H9 (cell line): ENCODE measurements around the gene ZCCHC7. TPM values are rescaled to one million over a fixed set of nuclear protein-coding genes. Genes with fewer than 3 reads are reported as not detected.

Experiments used
- DNase-seq: peaks from one replicate; pipeline ENCODE4 v3.0.0-alpha.2; 2017
- H2AFZ ChIP-seq: one replicate; pipeline ENCODE4 v1.6.1; 2013; ENCODE audit warnings: mild to moderate bottlenecking, low read length, control low read depth, moderate library complexity
- H2AK5ac ChIP-seq: 2 replicates; pipeline ENCODE4 v1.6.1; 2013; ENCODE audit warnings: low read length, control low read depth, mixed read lengths; ENCODE audit not compliant: insufficient read length
- H2BK120ac ChIP-seq: one replicate; pipeline ENCODE4 v1.6.1; 2013; ENCODE audit warnings: low read depth, mild to moderate bottlenecking, low read length, control low read depth, inconsistent platforms; ENCODE audit not compliant: poor library complexity, severe bottlenecking
- H2BK12ac ChIP-seq: 2 replicates; pipeline ENCODE4 v1.6.1; 2013; ENCODE audit warnings: low read length, control low read depth, mixed read lengths, low read depth; ENCODE audit not compliant: insufficient read length
- H2BK15ac ChIP-seq: 2 replicates; pipeline ENCODE4 v1.6.1; 2013; ENCODE audit warnings: low read depth, low read length, control low read depth
- H2BK20ac ChIP-seq: one replicate; pipeline ENCODE4 v1.6.1; 2013; ENCODE audit warnings: low read depth, mild to moderate bottlenecking, low read length, control low read depth, inconsistent platforms; ENCODE audit not compliant: poor library complexity, severe bottlenecking
- H2BK5ac ChIP-seq: 2 replicates; pipeline ENCODE4 v1.6.1; 2013; ENCODE audit warnings: low read length, control low read depth, mixed read lengths; ENCODE audit not compliant: insufficient read length
- H3K14ac ChIP-seq: 2 replicates; pipeline ENCODE4 v1.6.1; 2013; ENCODE audit warnings: low read length, control low read depth; ENCODE audit not compliant: insufficient read depth
- H3K18ac ChIP-seq: 2 replicates; pipeline ENCODE4 v1.6.1; 2013; ENCODE audit warnings: low read depth, mild to moderate bottlenecking, mixed read lengths, low read length, control low read depth; ENCODE audit not compliant: insufficient read length
- H3K23ac ChIP-seq: 2 replicates; pipeline ENCODE4 v1.6.1; 2013; ENCODE audit warnings: low read length, control low read depth, mixed read lengths, low read depth; ENCODE audit not compliant: insufficient read length
- H3K23me2 ChIP-seq: 2 replicates; pipeline ENCODE4 v1.6.1; 2013; ENCODE audit warnings: low read depth, mild to moderate bottlenecking, mixed read lengths, low read length, control low read depth; ENCODE audit not compliant: insufficient read length, poor library complexity, severe bottlenecking
- H3K27ac ChIP-seq: 2 replicates; pipeline ENCODE4 v1.5.1; 2013; ENCODE audit warnings: low read length, control low read depth, mixed read lengths, low read depth; ENCODE audit not compliant: insufficient read length
- H3K27me3 ChIP-seq: 2 replicates; pipeline ENCODE4 v1.6.1; 2013; ENCODE audit warnings: low read length, control low read depth, inconsistent platforms; ENCODE audit not compliant: insufficient read depth
- H3K4ac ChIP-seq: 2 replicates; pipeline ENCODE4 v1.6.1; 2013; ENCODE audit warnings: low read depth, mild to moderate bottlenecking, control low read depth, inconsistent platforms, low read length, moderate library complexity
- H3K4me1 ChIP-seq: 2 replicates; pipeline ENCODE4 v1.6.1; 2013; ENCODE audit warnings: low read length, control low read depth, inconsistent platforms; ENCODE audit not compliant: insufficient read depth
- H3K4me2 ChIP-seq: 2 replicates; pipeline ENCODE4 v1.6.1; 2013; ENCODE audit warnings: low read length, control low read depth, mixed read lengths; ENCODE audit not compliant: insufficient read length, insufficient read depth
- H3K56ac ChIP-seq: 2 replicates; pipeline ENCODE4 v1.6.1; 2013; ENCODE audit warnings: low read depth, mild to moderate bottlenecking, mixed read lengths, low read length, control low read depth; ENCODE audit not compliant: insufficient read length
- H3K79me1 ChIP-seq: 2 replicates; pipeline ENCODE4 v1.6.1; 2013; ENCODE audit warnings: low read depth, mild to moderate bottlenecking, moderate library complexity, low read length, control low read depth, inconsistent platforms; ENCODE audit not compliant: insufficient read depth, poor library complexity, severe bottlenecking
- H3K79me2 ChIP-seq: 2 replicates; pipeline ENCODE4 v1.6.1; 2013; ENCODE audit warnings: low read length, control low read depth, inconsistent platforms; ENCODE audit not compliant: insufficient read depth
- H3K9ac ChIP-seq: 2 replicates; pipeline ENCODE4 v1.6.1; 2013; ENCODE audit warnings: low read length, control low read depth, mixed read lengths; ENCODE audit not compliant: insufficient read length; ENCODE audit errors: extremely low read depth
- H3K9me3 ChIP-seq: one replicate; pipeline ENCODE4 v1.6.1; 2013; ENCODE audit warnings: low read depth, low read length, inconsistent platforms; ENCODE audit not compliant: control insufficient read depth
- H3T11ph ChIP-seq: one replicate; pipeline ENCODE4 v1.6.1; 2013; ENCODE audit warnings: mild to moderate bottlenecking, low read length, control low read depth, inconsistent platforms
- H4K20me1 ChIP-seq: one replicate; pipeline ENCODE4 v1.6.1; 2013; ENCODE audit not compliant: control insufficient read depth, insufficient read length, insufficient read depth
- H4K5ac ChIP-seq: 2 replicates; pipeline ENCODE4 v1.6.1; 2013; ENCODE audit warnings: low read depth, mild to moderate bottlenecking, mixed read lengths, low read length, control low read depth; ENCODE audit not compliant: insufficient read length
- H4K8ac ChIP-seq: replicated peaks from 2 replicates; pipeline ENCODE4 v1.6.1; 2013; ENCODE audit warnings: low read length, control low read depth, mixed read lengths, low read depth; ENCODE audit not compliant: insufficient read length
- H4K91ac ChIP-seq: 2 replicates; pipeline ENCODE4 v1.6.1; 2013; ENCODE audit warnings: low read depth, mild to moderate bottlenecking, moderate library complexity, mixed read lengths, low read length, control low read depth; ENCODE audit not compliant: insufficient read length
- H3K27ac Mint-ChIP-seq, 3 experiments: 2 replicates in 2 of 3; 3 replicates in 1 of 3; pipeline ENCODE4 v1.8.0; 2020 to 2021; ENCODE audit warnings: mixed read lengths in 3 of 3, mild to moderate bottlenecking in 1 of 3, moderate library complexity in 1 of 3
- H3K27me3 Mint-ChIP-seq: 2 replicates; pipeline ENCODE4 v1.8.0; 2021; ENCODE audit warnings: low read depth, mild to moderate bottlenecking, moderate library complexity, mixed read lengths
- H3K36me3 Mint-ChIP-seq, 3 experiments: 2 replicates in 2 of 3; 3 replicates in 1 of 3; pipeline ENCODE4 v1.8.0; 2020 to 2021; ENCODE audit warnings: low read depth in 3 of 3, mixed read lengths in 3 of 3; ENCODE audit not compliant: insufficient read depth in 1 of 3
- H3K4me1 Mint-ChIP-seq, 2 experiments: 2 replicates each; pipeline ENCODE4 v1.8.0; 2020; ENCODE audit warnings: mixed read lengths in 2 of 2
- H3K4me3 Mint-ChIP-seq, 2 experiments: 2 replicates in 1 of 2; 3 replicates in 1 of 2; pipeline ENCODE4 v1.8.0; 2020 to 2021; ENCODE audit warnings: mild to moderate bottlenecking in 2 of 2, mixed read lengths in 2 of 2, moderate library complexity in 1 of 2
- H3K9me3 Mint-ChIP-seq, 2 experiments: 2 replicates in 1 of 2; 3 replicates in 1 of 2; pipeline ENCODE4 v1.8.0; 2020; ENCODE audit warnings: mild to moderate bottlenecking in 2 of 2, mixed read lengths in 2 of 2, moderate library complexity in 1 of 2
- CTCF ChIP-seq: fragments of 200-600 bp; sonication (generic); conservative IDR thresholded peaks from 3 replicates; pipeline ENCODE4 v1.8.0; 2021; ENCODE audit warnings: antibody characterized with exemption, mild to moderate bottlenecking
- WGBS: extraction: QIAGEN DNeasy Blood & Tissue Kit; methylation state at CpG from one replicate; pipeline ENCODE4 v1.1.7; 2013; ENCODE audit warnings: missing lambda C conversion rate, low lambda C conversion rate, mixed read lengths; ENCODE audit not compliant: insufficient read length; ENCODE audit errors: extremely low coverage; 5-methylcytosine and 5-hydroxymethylcytosine counted together
- total RNA-seq: library from RNA; stranded (reverse); gene quantifications from 2 replicates; pipeline ENCODE4 v1.2.1, GENCODE V29; 2021

Gene ZCCHC7
- total RNA-seq, 1 experiment from 2014 or later = 20.3 TPM

DNA sequence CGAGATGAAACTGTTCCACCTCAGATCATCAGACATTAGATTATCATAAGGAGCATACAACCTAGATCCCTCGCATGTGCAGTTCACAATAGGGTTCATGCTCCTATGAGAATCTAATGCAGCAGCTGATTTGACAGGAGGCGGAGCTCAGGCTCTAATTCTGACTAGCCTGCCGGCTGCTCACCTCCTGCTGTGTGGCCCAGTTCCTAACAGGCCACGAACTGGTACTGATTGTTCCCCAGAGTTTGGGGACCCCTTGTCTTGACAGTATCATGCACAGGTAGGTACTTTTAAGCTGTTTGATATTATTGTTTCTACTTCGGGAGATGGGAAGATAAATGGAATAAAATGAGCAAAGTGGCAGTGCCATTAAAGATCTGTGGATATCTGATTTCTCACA, 66.9 kb downstream of the ZCCHC7 start:
- H3K27ac ChIP-seq = no peak overlapping the region
- no peak overlapping the region for H3K27ac Mint-ChIP-seq

More for the DNA sequence above, 66.9 kb downstream of the ZCCHC7 start:
- Mint-ChIP-seq H3K4me1 (peaks cover 50 to 51% of the 10 kb centered on the region in 2 experiments), H3K36me3 (peaks cover 12 to 31% (median 15%) of the 10 kb centered on the region in 3 experiments), H3K27me3 (no peaks in the 10 kb centered on the region), H3K4me3 (no peak overlapping the region), H3K9me3 (peaks cover 2 to 6% of the 10 kb centered on the region in 2 experiments)
- H2BK5ac ChIP-seq = no peak overlapping the region
- WGBS = no CpG with 5 or more reads among the region's 6 CpGs
- no peak overlapping the region for H2AFZ ChIP-seq
- no peak overlapping the region for H3K9ac ChIP-seq
- H3T11ph ChIP-seq = no peak overlapping the region
- no peaks in the 10 kb centered on the region for H4K20me1 ChIP-seq
- H3K23me2 ChIP-seq = no peaks in the 10 kb centered on the region
- no peak overlapping the region for H4K8ac ChIP-seq
- H3K27me3 ChIP-seq = no peaks in the 10 kb centered on the region
- H3K4me2 ChIP-seq = no peak overlapping the region
- H4K91ac ChIP-seq = no peak overlapping the region
- TF ChIP-seq CTCF = no peak
- no peak overlapping the region for H2BK15ac ChIP-seq
- H4K5ac ChIP-seq = no peak overlapping the region
- no peak overlapping the region for H2BK20ac ChIP-seq
- H3K9me3 ChIP-seq = no peaks in the 10 kb centered on the region
- no peak for DNase-seq
- H2BK12ac ChIP-seq = no peak overlapping the region
- no peak overlapping the region for H3K14ac ChIP-seq
- H3K23ac ChIP-seq = no peak overlapping the region
- H3K56ac ChIP-seq = no peak overlapping the region
- H2AK5ac ChIP-seq = no peak overlapping the region
- H3K79me1 ChIP-seq = no peaks in the 10 kb centered on the region
- H3K4ac ChIP-seq = no peak overlapping the region
- H3K79me2 ChIP-seq = no peaks in the 10 kb centered on the region; the same call in 1 of the 2 replicates
- H2BK120ac ChIP-seq = no peak overlapping the region
- peaks cover 3% of the 10 kb centered on the region; the same call in 1 of the 2 replicates for H3K4me1 ChIP-seq
- H3K18ac ChIP-seq = no peak overlapping the region
